Urothelium cell line (cell line): ENCODE data around the gene CCDC122.
A peak's percentile ranks its signal among the peaks of the same experiment; 100 is the strongest.

Experiments
- DNase-seq: peaks from one replicate; pipeline ENCODE4 v3.0.0; 2011; ENCODE audit warnings: low spot score, mixed read lengths
- FAIRE-seq: peaks from 2 replicates; lab custom pipeline; 2011; peaks lifted over from hg19 to GRCh38; lab: Jason Lieb, UNC

The CCDC122 gene

DNA sequence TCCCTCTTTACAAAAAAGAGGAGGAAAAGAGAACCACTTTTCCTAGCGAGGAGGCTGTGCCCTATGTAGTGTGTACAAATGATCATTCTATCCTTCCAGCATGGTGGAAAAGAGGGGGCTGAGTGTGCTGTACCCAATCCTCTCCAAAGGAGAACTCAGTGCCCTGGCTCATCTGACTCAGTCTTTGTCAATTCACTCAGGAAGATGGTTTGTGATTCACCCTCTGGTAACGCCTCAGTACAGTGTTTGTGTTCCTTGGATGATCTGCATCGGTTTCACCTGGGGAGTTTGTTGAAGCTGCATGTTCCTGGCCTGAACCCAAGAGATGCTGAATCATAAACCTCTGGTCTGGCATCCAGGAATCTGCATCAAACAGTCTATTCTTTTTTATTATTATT is 74.5 kb downstream of the CCDC122 start:
- FAIRE-seq (no peak), DNase-seq (peak; percentile 79)

DNA sequence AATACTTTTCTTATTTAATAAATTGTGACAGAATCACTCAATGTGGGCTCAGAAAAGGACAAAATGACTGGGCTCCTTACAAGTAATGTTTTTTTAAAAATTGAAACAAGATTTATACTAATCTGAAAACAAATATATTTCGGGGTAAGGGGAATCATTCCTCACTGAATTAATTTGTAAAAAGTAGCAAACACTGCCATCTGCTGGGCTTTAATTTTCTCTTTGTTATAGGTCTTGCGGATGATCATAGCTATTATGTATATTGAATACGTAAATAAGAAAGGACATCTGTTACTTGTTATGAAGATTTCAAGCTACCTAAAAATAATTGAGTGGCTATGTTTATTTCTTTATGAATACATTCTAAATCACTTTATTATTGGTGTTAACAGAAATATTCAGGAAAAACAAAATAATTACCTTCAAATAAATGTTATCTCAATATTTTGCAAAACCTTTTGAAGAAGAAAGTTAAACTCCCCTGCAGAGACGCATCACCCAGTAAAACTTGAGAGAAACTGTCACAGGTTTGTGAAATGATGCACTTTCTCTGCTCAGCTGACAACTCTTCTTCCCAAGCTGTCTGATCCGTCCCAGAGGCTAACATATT is 75.0 kb downstream of the CCDC122 start:
- no peak for FAIRE-seq

GRCh38 chr13:43802511-43802910 is 77.0 kb downstream of the CCDC122 start:
- DNase-seq = no peak
- no peak for FAIRE-seq

More for the DNA sequence above, 75.0 kb downstream of the CCDC122 start:
- no peak for DNase-seq

DNA sequence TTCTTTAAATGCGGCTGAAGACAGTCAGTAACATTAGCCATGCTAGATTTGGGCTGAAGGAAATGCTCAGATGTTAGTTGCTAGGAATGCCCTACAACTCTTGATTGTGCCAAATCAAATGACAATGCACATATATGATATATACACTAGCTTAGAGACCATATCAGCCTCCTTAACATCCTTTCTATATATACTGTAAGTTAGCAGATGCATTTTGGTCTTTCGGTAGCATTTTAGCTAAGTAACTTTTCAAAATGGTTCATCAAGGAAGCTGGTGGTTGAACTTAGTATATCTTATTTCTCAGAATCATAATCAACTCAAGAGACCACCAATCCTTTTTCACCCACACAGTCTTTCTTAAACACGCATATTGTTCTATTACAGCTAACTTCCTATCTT is 78.7 kb downstream of the CCDC122 start:
- FAIRE-seq = no peak

DNA sequence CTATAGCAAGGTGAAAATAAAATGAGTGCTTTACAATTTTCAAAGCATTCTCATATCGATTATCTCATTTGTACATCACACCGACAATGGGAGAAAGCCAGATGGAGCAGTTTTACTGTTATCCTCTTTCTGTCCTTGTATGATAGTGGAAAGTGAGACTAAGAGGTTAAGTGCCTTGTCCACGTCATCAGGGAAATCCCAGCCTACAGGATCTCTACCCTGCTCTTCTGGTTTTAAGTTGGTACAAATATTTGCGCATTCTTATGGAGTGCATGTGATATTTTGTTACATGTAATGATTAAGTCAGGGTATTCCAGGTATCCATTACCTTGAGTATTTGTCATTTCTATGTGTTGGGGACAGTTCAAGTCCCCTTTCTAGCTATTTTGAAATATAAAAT is 80.3 kb downstream of the CCDC122 start:
- FAIRE-seq = no peak
- no peak for DNase-seq

More for the DNA sequence above, 78.7 kb downstream of the CCDC122 start:
- no peak for DNase-seq

- FAIRE-seq (no peak), DNase-seq (no peak)
These were observed 81.7 kb downstream of the CCDC122 start for GRCh38 chr13:43797869-43798268.

DNA sequence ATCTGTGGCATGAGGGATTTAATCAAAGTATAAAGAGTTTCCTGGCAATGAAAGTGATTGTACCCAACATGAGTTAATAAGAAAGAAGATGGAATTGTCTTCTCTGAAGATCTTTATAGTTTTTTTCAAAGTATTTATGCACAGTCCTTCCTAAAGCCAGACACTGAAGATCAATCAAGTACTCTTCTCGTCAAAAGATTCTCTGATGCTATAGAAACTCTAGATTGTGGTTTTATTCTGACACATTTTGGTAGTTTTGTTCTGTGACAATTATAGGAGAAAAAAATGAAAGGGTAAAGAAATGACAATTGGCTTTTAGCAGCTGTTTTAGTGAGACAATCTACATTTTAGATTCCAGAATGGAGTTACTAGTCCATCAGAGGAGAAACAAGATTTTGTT is 82.4 kb downstream of the CCDC122 start:
- FAIRE-seq (no peak), DNase-seq (no peak)

DNA sequence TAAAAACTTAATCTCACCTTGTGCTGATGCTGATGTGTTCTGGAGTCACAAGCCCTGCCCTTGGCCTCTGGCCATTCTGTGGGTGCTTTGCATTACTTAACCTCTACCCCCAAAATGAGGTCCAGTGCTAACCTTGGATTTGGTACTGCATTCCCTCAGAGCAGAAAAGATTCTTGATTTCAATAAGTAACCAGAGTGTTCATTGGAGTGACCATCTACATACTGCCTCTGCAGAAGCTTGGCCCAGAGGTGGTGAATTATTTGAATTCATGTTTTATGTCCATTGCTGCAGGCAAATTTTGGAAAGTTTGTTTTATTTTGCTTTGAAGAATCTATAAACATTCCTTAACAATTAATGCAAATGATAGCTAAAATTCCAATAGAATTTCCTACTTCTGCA is 85.1 kb downstream of the CCDC122 start:
- DNase-seq (no peak), FAIRE-seq (no peak)

- DNase-seq (no peak), FAIRE-seq (no peak)
These were observed 87.3 kb downstream of the CCDC122 start for GRCh38 chr13:43792076-43792881.

- FAIRE-seq (no peak), DNase-seq (no peak)
These were observed 91.5 kb downstream of the CCDC122 start for GRCh38 chr13:43787997-43788396.

DNA sequence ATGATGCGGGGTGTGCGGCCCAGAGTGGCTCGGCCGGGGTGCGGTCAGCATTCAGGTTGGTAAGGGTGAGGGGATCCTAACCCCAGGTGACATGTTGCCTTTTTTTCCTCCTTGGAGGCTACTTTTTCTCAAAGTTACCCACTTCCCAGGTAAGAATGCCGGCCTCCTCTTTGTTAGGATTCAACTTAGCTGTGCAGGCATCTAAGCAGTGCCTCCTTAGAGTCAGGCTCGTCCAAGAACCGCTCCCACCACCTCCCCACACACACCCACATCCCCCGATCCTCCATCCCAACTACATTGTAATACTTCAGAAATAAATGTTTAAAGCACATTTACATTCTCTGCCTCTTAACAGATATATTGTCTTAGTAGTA is 92.0 kb downstream of the CCDC122 start:
- FAIRE-seq = no peak
- DNase-seq = no peak

- FAIRE-seq (no peak), DNase-seq (peak; percentile 60)
These were observed 92.6 kb downstream of the CCDC122 start, which contains the start of gene ENOX1 for GRCh38 chr13:43786766-43787517. Gene ENOX1, minus strand, starts transcription at chr13:43786972.

- no peak for FAIRE-seq
These were observed 93.1 kb downstream of the CCDC122 start for GRCh38 chr13:43786472-43786765.

More at GRCh38 chr13:43786472-43786765, 93.1 kb downstream of the CCDC122 start:
- DNase-seq = no peak
